GM23248 (cell line): Measurements from ENCODE around the gene SSH3. TPM values are rescaled to one million over a fixed set of nuclear protein-coding genes. Genes with fewer than 3 reads are reported as not detected.

ENCODE experiments used
- DNase-seq: peaks from one replicate; pipeline ENCODE4 v3.0.0-alpha.2; 2015
- H2AFZ ChIP-seq: fragments of 200-600 bp; sonication (generic); 2 replicates; pipeline ENCODE4 v1.6.1; 2016; ENCODE audit warnings: antibody characterized with exemption
- H3F3A ChIP-seq: fragments of 200-600 bp; sonication (generic); 2 replicates; pipeline ENCODE4 v1.6.1; 2016; ENCODE audit warnings: mild to moderate bottlenecking, antibody characterized with exemption, mixed run types; ENCODE audit not compliant: insufficient read depth
- H3K27ac ChIP-seq: fragments of 200-600 bp; sonication (generic); 2 replicates; pipeline ENCODE4 v1.5.1; 2016; ENCODE audit warnings: mild to moderate bottlenecking
- H3K27me3 ChIP-seq: fragments of 200-600 bp; sonication (generic); replicated peaks from 2 replicates; pipeline ENCODE4 v1.6.1; 2016; ENCODE audit warnings: mild to moderate bottlenecking; ENCODE audit not compliant: insufficient read depth
- H3K36me3 ChIP-seq: fragments of 200-600 bp; sonication (generic); 2 replicates; pipeline ENCODE4 v1.6.1; 2016; ENCODE audit warnings: low read depth, mild to moderate bottlenecking
- H3K4me1 ChIP-seq: fragments of 200-600 bp; sonication (generic); 2 replicates; pipeline ENCODE4 v1.6.1; 2016; ENCODE audit warnings: mild to moderate bottlenecking; ENCODE audit not compliant: insufficient read depth
- H3K4me2 ChIP-seq: fragments of 200-600 bp; sonication (generic); one replicate; pipeline ENCODE4 v1.6.1; 2016; ENCODE audit warnings: mild to moderate bottlenecking; ENCODE audit not compliant: unreplicated experiment
- H3K4me3 ChIP-seq: fragments of 200-600 bp; sonication (generic); 2 replicates; pipeline ENCODE4 v1.5.1; 2016; ENCODE audit warnings: mild to moderate bottlenecking
- H3K79me2 ChIP-seq: fragments of 200-600 bp; sonication (generic); 2 replicates; pipeline ENCODE4 v1.6.1; 2016; ENCODE audit warnings: mild to moderate bottlenecking; ENCODE audit not compliant: insufficient read depth
- H3K9ac ChIP-seq: fragments of 200-600 bp; sonication (generic); 2 replicates; pipeline ENCODE4 v1.6.1; 2016; ENCODE audit warnings: mild to moderate bottlenecking
- H3K9me2 ChIP-seq: fragments of 200-600 bp; sonication (generic); 2 replicates; pipeline ENCODE4 v1.6.1; 2016; ENCODE audit warnings: mixed run types, mild to moderate bottlenecking, moderate library complexity; ENCODE audit not compliant: insufficient read depth
- H3K9me3 ChIP-seq: fragments of 200-600 bp; sonication (generic); one replicate; pipeline ENCODE4 v1.6.1; 2017; ENCODE audit warnings: low read depth
- H4K20me1 ChIP-seq: fragments of 200-600 bp; sonication (generic); 2 replicates; pipeline ENCODE4 v1.6.0; 2016; ENCODE audit not compliant: insufficient read depth
- EZH2 ChIP-seq: fragments of 200-600 bp; sonication (generic); IDR thresholded peaks from 2 replicates; pipeline ENCODE4 v1.6.1; 2018; ENCODE audit warnings: antibody characterized with exemption, mild to moderate bottlenecking; ENCODE audit not compliant: insufficient read depth, poor library complexity, severe bottlenecking
- EZH2phosphoT487 ChIP-seq: fragments of 200-600 bp; sonication (generic); IDR thresholded peaks from 2 replicates; pipeline ENCODE4 v1.6.1; 2018; ENCODE audit warnings: antibody characterized with exemption, moderate library complexity, mild to moderate bottlenecking, low read depth; ENCODE audit not compliant: insufficient read depth
- WGBS, 2 experiments: methylation state at CpG; one replicate each; pipeline ENCODE4 v1.1.6; 2015 to 2017; ENCODE audit warnings: low lambda C conversion rate in 2 of 2, low coverage in 1 of 2; ENCODE audit errors: missing lambda C conversion rate in 2 of 2; 5-methylcytosine and 5-hydroxymethylcytosine counted together
- in situ Hi-C: fragments of 300-500 bp; cut with MboI; formaldehyde crosslinking; loops from 2 replicates; pipeline ENCODE4 v1.15.0; 2020
- polyA plus RNA-seq: library from polyadenylated mRNA; unstranded; fragments of >200 nt; fragmentation: Nextera tagmentation; extraction: Ambion mirVana; gene quantifications from 2 replicates; pipeline ENCODE4 v1.2.1, GENCODE V29; 2016
- total RNA-seq: library from RNA; depleted of rRNA; stranded (reverse); fragments of >200 nt; shearing (Covaris generic); gene quantifications from 2 replicates; pipeline ENCODE4 v1.2.3, GENCODE V29; 2014

The SSH3 gene
- total and polyA plus RNA-seq, 2 experiments from 2014 or later: 20.1 to 26.4 TPM

DNA sequence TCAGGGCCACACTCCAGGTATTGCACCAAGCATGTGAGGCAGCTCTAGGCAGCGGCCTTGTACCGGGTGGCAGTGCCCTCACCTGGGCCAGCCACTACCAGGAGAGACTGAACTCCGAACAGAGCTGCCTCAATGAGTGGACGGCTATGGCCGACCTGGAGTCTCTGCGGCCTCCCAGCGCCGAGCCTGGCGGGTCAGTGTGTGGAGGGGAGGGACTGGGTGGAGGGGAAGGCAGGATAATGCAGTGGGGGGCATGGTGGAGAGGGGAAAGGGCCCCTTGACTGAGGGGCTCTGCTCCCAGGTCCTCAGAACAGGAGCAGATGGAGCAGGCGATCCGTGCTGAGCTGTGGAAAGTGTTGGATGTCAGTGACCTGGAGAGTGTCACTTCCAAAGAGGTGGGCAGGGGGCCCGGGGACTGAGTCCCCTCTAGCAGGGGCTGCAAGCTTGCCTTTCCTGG lies 4.2 kb downstream of the SSH3 start:
- in situ Hi-C loops: no loop called here
- Histone ChIP-seq H3K4me1 (0 out of 2 replicates have a peak, but pooled peaks cover 10% of the 10 kb centered on the region), H3K4me3 (no peak overlapping the region), H3K4me2 (no peak overlapping the region), H3K79me2 (no peaks in the 10 kb centered on the region), H3K27me3 (no peaks in the 10 kb centered on the region), H3K27ac (no peak overlapping the region), H2AFZ (no peak overlapping the region), H3K36me3 (no peaks in the 10 kb centered on the region), H3F3A (no peaks in the 10 kb centered on the region), H3K9me3 (no peaks in the 10 kb centered on the region), H3K9ac (no peak overlapping the region), H3K9me2 (no peaks in the 10 kb centered on the region), H4K20me1 (no peaks in the 10 kb centered on the region)
- DNase-seq: no peak
- TF ChIP-seq EZH2: no peak
- TF ChIP-seq EZH2phosphoT487: no peak
- WGBS, 2 experiments: 86 to 89% methylated on average over 11 to 12 of the region's 12 CpGs

DNA sequence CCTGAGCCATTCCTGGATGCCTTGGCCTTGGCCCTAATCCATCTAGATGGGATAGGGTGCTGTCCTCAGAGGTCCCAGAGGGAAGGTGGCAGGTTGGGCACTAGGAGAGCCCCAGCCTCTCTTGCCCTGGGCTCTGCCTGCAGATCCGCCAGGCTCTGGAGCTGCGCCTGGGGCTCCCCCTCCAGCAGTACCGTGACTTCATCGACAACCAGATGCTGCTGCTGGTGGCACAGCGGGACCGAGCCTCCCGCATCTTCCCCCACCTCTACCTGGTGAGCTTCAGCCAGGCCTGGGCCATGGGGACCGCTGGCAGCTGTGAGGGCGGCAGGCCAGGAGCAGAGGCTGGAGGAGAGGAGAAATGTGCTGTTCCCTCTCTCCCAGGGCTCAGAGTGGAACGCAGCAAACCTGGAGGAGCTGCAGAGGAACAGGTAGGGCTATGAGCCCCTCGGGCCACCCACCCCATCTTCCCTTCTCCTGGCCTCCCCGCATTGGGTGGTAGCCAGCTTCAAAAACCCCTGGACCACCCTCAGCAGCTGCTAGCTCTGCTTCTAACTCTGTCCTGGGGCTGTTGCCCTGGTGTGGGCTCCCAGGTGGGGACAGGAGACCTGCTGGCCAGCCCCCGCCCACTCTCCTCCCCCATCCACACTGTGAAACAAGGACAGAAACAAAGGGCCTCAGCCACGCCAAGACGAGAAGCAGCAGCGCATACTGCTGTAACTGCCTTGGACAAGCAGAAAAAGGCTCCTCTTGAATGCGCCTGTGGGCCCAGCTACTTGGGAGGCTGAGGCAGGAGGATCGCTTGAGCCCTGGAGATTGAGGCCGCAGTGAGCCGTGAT lies 4.9 kb downstream of the SSH3 start:
- Histone ChIP-seq H3K27ac (no peak overlapping the region), H3K79me2 (no peaks in the 10 kb centered on the region), H3K4me1 (0 out of 2 replicates have a peak, but pooled peaks cover 6% of the 10 kb centered on the region), H3K9me3 (no peaks in the 10 kb centered on the region), H3K27me3 (no peaks in the 10 kb centered on the region), H3K9ac (no peak overlapping the region), H3K36me3 (no peaks in the 10 kb centered on the region), H3K4me3 (no peak overlapping the region), H3F3A (no peaks in the 10 kb centered on the region), H3K9me2 (no peaks in the 10 kb centered on the region), H2AFZ (no peak overlapping the region), H4K20me1 (no peaks in the 10 kb centered on the region), H3K4me2 (no peak overlapping the region)
- 92 to 93% methylated on average over 19 to 20 of the region's 20 CpGs for WGBS, 2 experiments
- no peak for DNase-seq
- in situ Hi-C loops: no loop called here
- TF ChIP-seq EZH2phosphoT487: no peak
- no peak for TF ChIP-seq EZH2

GRCh38 chr11:67309166-67309565 lies 5.8 kb downstream of the SSH3 start:
- no peaks in the 10 kb centered on the region for H3K27me3 ChIP-seq
- no peaks in the 10 kb centered on the region for H3F3A ChIP-seq
- H3K4me2 ChIP-seq: no peak overlapping the region
- no peak overlapping the region for H3K4me3 ChIP-seq
- DNase-seq: no peak
- H3K9ac ChIP-seq: no peak overlapping the region
- H3K4me1 ChIP-seq: 0 out of 2 replicates have a peak, but pooled peaks cover 5% of the 10 kb centered on the region
- H3K9me3 ChIP-seq: no peaks in the 10 kb centered on the region
- H3K27ac ChIP-seq: no peak overlapping the region
- 91 to 92% methylated on average over 11 of the region's 11 CpGs for WGBS, 2 experiments
- no peaks in the 10 kb centered on the region for H3K9me2 ChIP-seq
- no peak overlapping the region for H2AFZ ChIP-seq
- in situ Hi-C loops: no loop called here
- H3K79me2 ChIP-seq: no peaks in the 10 kb centered on the region
- no peaks in the 10 kb centered on the region for H3K36me3 ChIP-seq
- H4K20me1 ChIP-seq: no peaks in the 10 kb centered on the region
- TF ChIP-seq EZH2: no peak
- TF ChIP-seq EZH2phosphoT487: no peak

- Histone ChIP-seq H3F3A (no peaks in the 10 kb centered on the region), H3K4me1 (no peaks in the 10 kb centered on the region), H3K4me3 (no peak overlapping the region), H3K27me3 (no peaks in the 10 kb centered on the region), H3K9me2 (no peaks in the 10 kb centered on the region), H3K9ac (no peak overlapping the region), H3K36me3 (no peaks in the 10 kb centered on the region), H4K20me1 (no peaks in the 10 kb centered on the region), H3K27ac (no peak overlapping the region), H3K79me2 (no peaks in the 10 kb centered on the region), H3K4me2 (no peak overlapping the region), H3K9me3 (no peaks in the 10 kb centered on the region), H2AFZ (no peak overlapping the region)
- TF ChIP-seq EZH2 (no peak), EZH2phosphoT487 (no peak)
- 91% methylated on average over 14 of the region's 14 CpGs for WGBS, 2 experiments
- in situ Hi-C loops: no loop called here
- no peak for DNase-seq
Measured at GRCh38 chr11:67309661-67310061, 6.3 kb downstream of the SSH3 start.
